ENCODE measurements around the gene SERPINB6.

SERPINB6 gene

GRCh38 chr6:2952557-2953095 lies 18.7 kb downstream of the SERPINB6 start:
- DNase-seq (ENCODE audit: low spot score), result peak; percentile 50
- TF ChIP-seq CTCF (IDR thresholded peaks at IDR 0.05; ENCODE audit: extremely low read depth, insufficient read depth, missing control alignments), result peak; percentile 46
- in situ Hi-C loops (cut with MboI; ENCODE audit: low pct_unique_long_range_greater_than_20kb, low sequenced_read_pairs, unreplicated experiment), result no loop called here

- in situ Hi-C loops (cut with MboI; ENCODE audit: low pct_unique_long_range_greater_than_20kb, low sequenced_read_pairs, unreplicated experiment), result no loop called here
- no peak for DNase-seq (ENCODE audit: low spot score)
- TF ChIP-seq CTCF (IDR thresholded peaks at IDR 0.05; ENCODE audit: extremely low read depth, insufficient read depth, missing control alignments), result no peak
These were observed 19.6 kb downstream of the SERPINB6 start for GRCh38 chr6:2951728-2952127.

GRCh38 chr6:2950713-2951112 lies 20.7 kb downstream of the SERPINB6 start:
- no peak for TF ChIP-seq CTCF (IDR thresholded peaks at IDR 0.05; ENCODE audit: extremely low read depth, insufficient read depth, missing control alignments)
- in situ Hi-C loops (cut with MboI; ENCODE audit: low pct_unique_long_range_greater_than_20kb, low sequenced_read_pairs, unreplicated experiment), result no loop called here
- no peak for DNase-seq (ENCODE audit: low spot score)

- DNase-seq (ENCODE audit: low spot score), result no peak
- in situ Hi-C loops (cut with MboI; ENCODE audit: low pct_unique_long_range_greater_than_20kb, low sequenced_read_pairs, unreplicated experiment), result no loop called here
- no peak for TF ChIP-seq CTCF (IDR thresholded peaks at IDR 0.05; ENCODE audit: extremely low read depth, insufficient read depth, missing control alignments)
These were observed 21.8 kb downstream of the SERPINB6 start for GRCh38 chr6:2949536-2950083.

GRCh38 chr6:2949121-2949520 lies 22.2 kb downstream of the SERPINB6 start:
- no peak for DNase-seq (ENCODE audit: low spot score)
- in situ Hi-C loops (cut with MboI; ENCODE audit: low pct_unique_long_range_greater_than_20kb, low sequenced_read_pairs, unreplicated experiment), result no loop called here
- no peak for TF ChIP-seq CTCF (IDR thresholded peaks at IDR 0.05; ENCODE audit: extremely low read depth, insufficient read depth, missing control alignments)

- no peak for TF ChIP-seq CTCF (IDR thresholded peaks at IDR 0.05; ENCODE audit: extremely low read depth, insufficient read depth, missing control alignments)
- DNase-seq (ENCODE audit: low spot score), result no peak
- in situ Hi-C loops (cut with MboI; ENCODE audit: low pct_unique_long_range_greater_than_20kb, low sequenced_read_pairs, unreplicated experiment), result no loop called here
These were observed 22.9 kb downstream of the SERPINB6 start for GRCh38 chr6:2948228-2949025.
